Ovary (tissue), 9 donors: ENCODE data around the gene CRYL1. TPM values are rescaled to one million over a fixed set of nuclear protein-coding genes. Genes with fewer than 3 reads are reported as not detected.

ENCODE experiments used
- DNase-seq, 5 donors: peaks; one replicate each; pipeline ENCODE4 v3.0.0-alpha.2; 2019 to 2020
- H3K27ac ChIP-seq, 2 donors: fragments of 200-600 bp; one replicate each; pipeline versions ENCODE4 v1.5.1 to v1.8.0; 2019 to 2022
- H3K27me3 ChIP-seq: fragments of 200-600 bp; one replicate; pipeline ENCODE4 v1.8.0; 2022
- H3K36me3 ChIP-seq: fragments of 200-600 bp; sonication (generic); one replicate; pipeline ENCODE4 v1.5.1; 2019
- H3K4me1 ChIP-seq: one replicate; pipeline ENCODE4 v1.8.1; 2013; ENCODE audit warnings: mild to moderate bottlenecking, moderate library complexity; ENCODE audit not compliant: insufficient read depth
- H3K4me3 ChIP-seq: fragments of 200-600 bp; sonication (generic); one replicate; pipeline ENCODE4 v1.5.1; 2017
- H3K9me3 ChIP-seq, 2 donors: fragments of 200-600 bp in 1 of 2; sonication (generic) in 1 of 2; one replicate each; pipeline versions ENCODE4 v1.5.1 to v1.8.1; 2013 to 2019; ENCODE audit warnings: mild to moderate bottlenecking in 1 of 2, moderate library complexity in 1 of 2
- EP300 ChIP-seq: sonication (generic); formaldehyde crosslinking; IDR thresholded peaks from one replicate; pipeline ENCODE4 v1.6.1; 2017; ENCODE audit warnings: antibody characterized with exemption
- POLR2A ChIP-seq: fragments of 450-650 bp; IDR thresholded peaks from one replicate; pipeline ENCODE4 v1.6.1; 2017; ENCODE audit warnings: antibody characterized with exemption, mild to moderate bottlenecking, moderate library complexity
- WGBS, 3 donors: extraction: QIAGEN DNeasy Blood & Tissue Kit in 1 of 3; methylation state at CpG; one replicate each; pipeline versions ENCODE4 v1.1.5 to v1.1.7; 2013 to 2017; 5-methylcytosine and 5-hydroxymethylcytosine counted together
- intact Hi-C, 4 donors: fragments of 100-400 bp; cut with DNase I; formaldehyde crosslinking; loops; one replicate each; pipeline versions ENCODE4 v1.11.0 to v1.15.1; 2022 to 2023
- polyA plus RNA-seq, 2 donors: library from polyadenylated mRNA; stranded (reverse); fragments of 200-250 nt in 1 of 2; fragments of 350-450 nt in 1 of 2; fragmentation: Illumina TruSeq in 1 of 2; extraction: RNeasy Lipid Tissue Mini Kit (QIAGEN cat#74804) in 1 of 2; gene quantifications; one replicate each; pipeline ENCODE4 v1.2.3, GENCODE V29; 2013 to 2014
- total RNA-seq, 7 donors: library from RNA; depleted of rRNA in 2 of 7; stranded (reverse); fragments of >200 nt in 2 of 7; fragmentation: NEBNext Ultra II Directional in 3 of 7; extraction: Animal tissue kit (Norgen Biotek cat#: 25700) in 3 of 7; gene quantifications; one replicate each; pipeline versions ENCODE4 v1.1.0 to v1.2.4, GENCODE V29; 2016 to 2023
- TF ChIP-seq, protein P1 (sequence below), 3 donors: fragments of 450-650 bp in 2 of 3; fragments of 200-600 bp in 1 of 3; IDR thresholded peaks; one replicate each; pipeline versions ENCODE4 v1.5.1 to v1.8.0; 2016 to 2022; ENCODE audit warnings: antibody characterized with exemption in 3 of 3, mild to moderate bottlenecking in 1 of 3
- donor health status: DM: no; HTN: no; CAD: no; lungs with moderate emphysema.
- donor health status: DM: no; HTN: no; CAD: no.
- donor health status: Bipolar disorder and iron deficiency.
- donor health status: DM: yes; HTN: yes; CAD: no.
- donor health status: DM: no; HTN: no; CAD: no.
- donor health status: DM: yes; HTN: yes; CAD: no.

The CRYL1 gene
- total and polyA plus RNA-seq, 9 donors = 17.3 to 41.7 (median 25.8) TPM

DNA sequence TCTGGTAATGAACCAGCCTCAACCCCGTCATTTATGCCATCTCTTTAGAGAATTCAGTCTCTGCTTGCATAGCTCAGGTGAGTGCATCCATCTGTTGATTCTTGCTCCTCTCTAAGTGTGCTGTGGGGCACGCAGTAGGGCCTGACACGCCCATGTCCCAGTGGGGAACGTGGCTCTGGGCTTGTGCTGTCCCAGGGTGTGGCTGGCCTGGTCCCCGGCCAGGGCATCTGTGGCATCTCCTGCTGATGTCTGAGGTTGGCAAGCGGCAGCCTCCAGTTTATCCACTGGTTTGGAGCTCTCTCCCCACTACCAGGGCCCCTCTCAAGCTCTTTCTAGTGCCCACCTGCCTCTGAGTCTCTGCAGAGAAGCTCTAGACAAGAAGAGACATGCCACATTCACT is 146.9 kb downstream of the CRYL1 start:
- Histone ChIP-seq H3K4me3 (no peak overlapping the region), H3K27me3 (no peaks in the 10 kb centered on the region), H3K27ac (no peak overlapping the region), H3K4me1 (no peaks in the 10 kb centered on the region), H3K9me3 (no peaks in the 10 kb centered on the region), H3K36me3 (no peaks in the 10 kb centered on the region)
- intact Hi-C loops = no loop called here
- WGBS, 3 donors = 75 to 84% (median 76%) methylated on average over 6 of the region's 6 CpGs
- TF ChIP-seq POLR2A (no peak), EP300 (no peak)
- TF ChIP-seq, protein P1, sequence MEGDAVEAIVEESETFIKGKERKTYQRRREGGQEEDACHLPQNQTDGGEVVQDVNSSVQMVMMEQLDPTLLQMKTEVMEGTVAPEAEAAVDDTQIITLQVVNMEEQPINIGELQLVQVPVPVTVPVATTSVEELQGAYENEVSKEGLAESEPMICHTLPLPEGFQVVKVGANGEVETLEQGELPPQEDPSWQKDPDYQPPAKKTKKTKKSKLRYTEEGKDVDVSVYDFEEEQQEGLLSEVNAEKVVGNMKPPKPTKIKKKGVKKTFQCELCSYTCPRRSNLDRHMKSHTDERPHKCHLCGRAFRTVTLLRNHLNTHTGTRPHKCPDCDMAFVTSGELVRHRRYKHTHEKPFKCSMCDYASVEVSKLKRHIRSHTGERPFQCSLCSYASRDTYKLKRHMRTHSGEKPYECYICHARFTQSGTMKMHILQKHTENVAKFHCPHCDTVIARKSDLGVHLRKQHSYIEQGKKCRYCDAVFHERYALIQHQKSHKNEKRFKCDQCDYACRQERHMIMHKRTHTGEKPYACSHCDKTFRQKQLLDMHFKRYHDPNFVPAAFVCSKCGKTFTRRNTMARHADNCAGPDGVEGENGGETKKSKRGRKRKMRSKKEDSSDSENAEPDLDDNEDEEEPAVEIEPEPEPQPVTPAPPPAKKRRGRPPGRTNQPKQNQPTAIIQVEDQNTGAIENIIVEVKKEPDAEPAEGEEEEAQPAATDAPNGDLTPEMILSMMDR (IDR thresholded peaks at IDR 0.05) = no peak
- DNase-seq = no peak

DNA sequence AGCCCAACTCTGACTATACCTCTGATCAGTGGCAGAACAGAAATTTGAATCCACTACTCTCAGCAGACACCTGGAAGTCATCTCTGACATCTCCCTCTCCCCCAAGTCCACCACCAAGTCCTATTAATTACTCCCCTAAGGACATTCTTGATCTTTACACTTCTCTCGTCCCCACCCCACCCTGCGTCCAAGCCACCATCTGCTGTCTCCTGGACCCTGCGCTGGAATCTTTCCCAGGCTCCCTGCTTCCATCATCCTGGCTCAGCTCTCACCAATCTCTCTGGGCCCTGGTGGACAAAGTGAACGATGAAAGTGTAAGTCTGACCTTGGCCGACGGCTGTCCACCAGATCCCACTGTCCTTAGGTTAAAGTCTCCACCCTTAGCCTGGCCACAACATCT is 147.9 kb downstream of the CRYL1 start:
- no peak for TF ChIP-seq EP300

DNA sequence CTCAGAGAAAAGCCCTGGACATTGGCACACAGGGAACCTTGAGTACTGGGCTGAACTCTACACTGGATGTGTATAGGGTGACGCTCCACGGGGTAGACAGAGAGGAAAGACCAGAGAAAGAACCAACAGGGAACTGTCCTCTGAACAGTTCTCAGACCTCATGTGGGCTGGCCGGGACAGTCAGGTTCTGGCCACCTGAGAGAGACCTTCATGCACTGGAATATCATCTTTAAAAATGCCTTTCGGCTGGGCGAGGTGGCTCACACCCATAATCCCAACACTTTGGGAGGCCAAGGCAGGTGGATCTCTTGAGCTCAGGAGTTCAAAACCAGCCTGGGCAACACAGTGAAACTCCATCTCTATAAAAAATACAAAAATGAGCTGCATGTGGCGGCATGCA is 149.8 kb downstream of the CRYL1 start:
- H3K9me3 ChIP-seq = no peaks in the 10 kb centered on the region
- intact Hi-C loops = no loop called here
- no peaks in the 10 kb centered on the region for H3K27me3 ChIP-seq
- DNase-seq = no peak
- TF ChIP-seq, protein P1 (IDR thresholded peaks at IDR 0.05) = no peak
- TF ChIP-seq POLR2A (no peak), EP300 (no peak)
- no peak overlapping the region for H3K4me3 ChIP-seq
- 90 to 95% (median 92%) methylated on average over 6 of the region's 6 CpGs for WGBS, 3 donors
- H3K4me1 ChIP-seq = no peaks in the 10 kb centered on the region
- H3K36me3 ChIP-seq = no peaks in the 10 kb centered on the region
- H3K27ac ChIP-seq = no peak overlapping the region

More for the DNA sequence above, 147.9 kb downstream of the CRYL1 start:
- intact Hi-C loops = no loop called here
- no peaks in the 10 kb centered on the region for H3K36me3 ChIP-seq
- no peaks in the 10 kb centered on the region for H3K4me1 ChIP-seq
- no peaks in the 10 kb centered on the region for H3K27me3 ChIP-seq
- H3K4me3 ChIP-seq = no peak overlapping the region
- H3K9me3 ChIP-seq = no peaks in the 10 kb centered on the region
- 44 to 63% (median 59%) methylated on average over 6 of the region's 6 CpGs for WGBS, 3 donors
- no peak overlapping the region for H3K27ac ChIP-seq
- no peak for DNase-seq

DNA sequence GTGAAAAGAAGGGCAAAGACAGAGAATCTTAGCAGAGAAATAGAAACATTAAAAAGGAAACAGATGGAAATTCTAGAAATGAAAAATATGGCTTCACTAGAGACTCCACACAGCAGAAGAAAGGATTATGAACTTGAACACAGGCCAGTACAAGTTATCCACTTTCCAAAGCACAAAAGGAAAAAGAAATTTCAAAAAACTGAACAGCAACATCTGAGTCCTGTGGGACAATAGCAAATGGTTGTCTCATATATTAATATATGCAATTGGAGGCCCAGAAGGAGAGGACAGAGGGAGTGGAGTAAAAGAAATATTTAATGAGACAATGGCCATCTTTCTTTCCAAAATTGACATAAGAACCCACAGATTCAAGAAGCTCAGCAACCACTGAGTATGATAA is 151.8 kb downstream of the CRYL1 start:
- Histone ChIP-seq H3K36me3 (no peaks in the 10 kb centered on the region), H3K9me3 (no peaks in the 10 kb centered on the region), H3K4me1 (no peaks in the 10 kb centered on the region), H3K27ac (no peak overlapping the region), H3K4me3 (no peak overlapping the region), H3K27me3 (no peaks in the 10 kb centered on the region)
- no peak for TF ChIP-seq EP300
- TF ChIP-seq, protein P1 (IDR thresholded peaks at IDR 0.05) = no peak
- TF ChIP-seq POLR2A = no peak
- intact Hi-C loops = no loop called here
- DNase-seq = no peak

DNA sequence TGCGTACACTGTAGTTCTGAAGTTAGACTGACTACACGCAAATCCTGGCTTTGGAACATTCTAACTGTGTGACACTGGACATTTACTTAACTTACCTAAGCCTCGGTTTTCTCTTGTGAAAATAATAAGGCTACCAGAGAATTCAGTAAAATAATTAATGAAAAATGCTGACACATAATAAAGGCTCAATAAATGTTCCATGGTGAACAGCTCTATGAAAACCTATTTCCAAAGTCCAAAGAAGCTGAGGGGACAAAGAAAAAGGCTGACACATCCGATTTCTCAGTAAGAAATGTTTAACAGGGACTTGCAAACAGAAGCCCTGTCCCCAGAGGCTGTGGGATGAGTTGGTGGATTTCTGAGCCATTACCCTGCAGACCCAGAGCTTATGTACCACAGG is 153.8 kb downstream of the CRYL1 start:
- Histone ChIP-seq H3K27ac (no peak overlapping the region), H3K36me3 (no peaks in the 10 kb centered on the region), H3K4me3 (no peak overlapping the region), H3K27me3 (no peaks in the 10 kb centered on the region), H3K9me3 (no peaks in the 10 kb centered on the region), H3K4me1 (no peaks in the 10 kb centered on the region)
- TF ChIP-seq POLR2A = no peak
- TF ChIP-seq, protein P1 (IDR thresholded peaks at IDR 0.05) = no peak
- 87 to 89% (median 88%) methylated on average over 4 of the region's 4 CpGs for WGBS, 3 donors
- no peak for DNase-seq
- intact Hi-C loops = no loop called here
